Activated gamma-delta T cell (primary cell): ENCODE results near the gene EPB41L1.

Source experiments
- DNase-seq: peaks from one replicate; lab custom pipeline; 2025; lab: John Stamatoyannopoulos, UW

The EPB41L1 gene

DNA sequence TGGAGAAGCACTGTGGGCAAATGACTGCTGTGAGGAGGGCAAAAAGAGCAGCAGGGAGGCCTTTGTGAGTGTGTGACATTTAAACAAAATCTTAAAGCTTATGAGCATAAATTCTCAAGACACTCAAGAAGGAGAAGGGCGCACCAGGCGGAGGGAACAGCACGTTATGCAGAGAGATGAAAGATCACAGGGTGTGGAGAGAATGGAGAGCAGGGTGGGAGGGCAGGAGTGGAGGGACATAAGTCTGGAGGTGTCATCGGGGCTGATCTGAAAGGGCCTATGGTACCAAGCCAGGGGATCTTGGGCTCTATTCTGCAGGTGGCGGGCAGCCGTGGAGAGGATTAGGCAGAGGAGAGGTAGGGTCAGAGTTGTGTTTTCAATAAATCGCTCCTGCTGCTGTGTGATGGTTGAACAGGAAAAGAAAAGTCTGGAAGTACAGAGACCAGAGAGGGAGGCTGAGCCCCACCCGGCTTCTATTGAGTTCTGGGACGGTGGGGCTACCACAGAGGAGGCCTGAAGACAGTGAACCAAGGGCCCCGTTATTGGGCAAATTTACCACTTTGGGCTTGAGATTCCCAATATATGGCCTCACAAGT lies 127.3 kb downstream of the EPB41L1 start:
- DNase-seq, result no peak
